ENCODE data around the gene SEMA4B. TPM values are rescaled to one million over a fixed set of nuclear protein-coding genes. Genes with fewer than 3 reads are reported as not detected.

Gene SEMA4B
- total RNA-seq, 2 experiments from 2014 or later = 12.5 to 15.8 TPM

- Mint-ChIP-seq H3K27me3 (no peaks in the 10 kb centered on the region), H3K9me3 (ENCODE audit: low read depth) (no peaks in the 10 kb centered on the region), H3K4me3 (no peak overlapping the region), H3K4me1 (peaks cover 30% of the 10 kb centered on the region), H3K36me3 (ENCODE audit: low read depth) (no peaks in the 10 kb centered on the region), H3K27ac (no peak overlapping the region)
- ATAC-seq (peak; percentile 39), DNase-seq (no peak)
- intact Hi-C loops (cut with DNase I, micrococcal nuclease) = no loop called here
- ChIA-PET POLR2A (interaction anchor here (0.7 kb wide), 1 partner anchor 21 kb away, joined by 6 read pairs; no protein-coding TSS in a partner anchor), CTCF (interaction anchor here (0.6 to 0.8 kb wide), 3 partner anchors 7 to 333 kb away, joined by 3 to 4 read pairs (median 3); no protein-coding TSS in a partner anchor)
These were observed 8.0 kb upstream of the SEMA4B start for GRCh38 chr15:90192961-90193786.

- ChIA-PET POLR2A (no interaction called here), CTCF (interaction anchor here (0.6 to 1.9 kb wide), 3 partner anchors 25 to 284 kb away, joined by 3 to 4 read pairs (median 4); no protein-coding TSS in a partner anchor)
- H3K27ac Mint-ChIP-seq = no peak overlapping the region
- H3K4me3 Mint-ChIP-seq = no peak overlapping the region
- intact Hi-C loops (cut with DNase I, micrococcal nuclease) = no loop called here
- H3K36me3 Mint-ChIP-seq (ENCODE audit: low read depth) = no peaks in the 10 kb centered on the region
- H3K4me1 Mint-ChIP-seq = peaks cover 30% of the 10 kb centered on the region
- H3K9me3 Mint-ChIP-seq (ENCODE audit: low read depth) = no peaks in the 10 kb centered on the region
- ATAC-seq (no peak), DNase-seq (no peak)
- H3K27me3 Mint-ChIP-seq = no peaks in the 10 kb centered on the region
These were observed 6.5 kb upstream of the SEMA4B start for GRCh38 chr15:90194655-90195054.

DNA sequence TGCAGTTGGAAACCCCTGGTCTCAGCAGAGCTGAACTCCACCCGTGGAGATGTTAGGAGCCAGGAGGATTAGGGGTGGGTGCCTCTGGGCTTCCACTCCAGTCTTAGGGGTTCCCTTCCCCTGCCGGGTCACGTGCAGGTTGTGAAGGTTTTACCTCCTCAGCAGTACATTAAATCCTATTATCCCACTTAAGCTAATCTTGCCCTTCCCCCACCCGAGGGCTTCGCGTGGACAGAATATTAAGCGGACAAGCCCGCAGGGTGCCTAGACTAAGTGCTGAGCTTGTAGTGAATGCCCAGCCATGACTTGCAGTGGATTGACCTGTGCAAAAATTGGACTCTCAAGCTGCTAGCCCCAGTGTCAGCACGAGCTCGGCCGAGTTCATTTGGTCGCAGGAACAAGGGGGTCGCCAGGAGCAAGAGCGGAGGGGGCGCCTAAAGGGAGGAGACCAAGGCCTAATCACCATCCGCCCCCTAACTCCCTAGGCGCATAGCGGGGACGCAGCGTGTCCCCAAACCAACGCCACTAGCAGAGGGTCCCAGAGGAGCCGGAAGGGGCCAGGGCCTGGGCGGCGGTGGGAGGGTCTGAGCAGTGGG is 498 bp upstream of the SEMA4B start:
- Mint-ChIP-seq H3K4me1 (peaks cover 9% of the 10 kb centered on the region), H3K9me3 (ENCODE audit: low read depth) (no peaks in the 10 kb centered on the region), H3K4me3 (peak overlapping the region; percentile 78), H3K36me3 (ENCODE audit: low read depth) (no peaks in the 10 kb centered on the region), H3K27me3 (no peaks in the 10 kb centered on the region), H3K27ac (peak overlapping the region; percentile 77)
- no peak for DNase-seq
- CTCF ChIA-PET = interaction anchor here (0.5 to 1.8 kb wide), 13 partner anchors 8 to 733 kb away, joined by 3 to 9 read pairs (median 4); partner anchors contain the start of genes CIB1 and GDPGP1
- intact Hi-C loops (cut with DNase I, micrococcal nuclease) = loop anchor here (1.0 to 2.0 kb wide), 4 partner anchors 15 to 64 kb away; partner anchors contain the start of gene NGRN (in 1 of the 2)
- POLR2A ChIA-PET = interaction anchor here (0.6 to 1.7 kb wide), 3 partner anchors 9 to 196 kb away, joined by 4 to 5 read pairs (median 4); partner anchors contain the start of genes CIB1 and GDPGP1
- no peak for ATAC-seq

- H3K9me3 Mint-ChIP-seq (ENCODE audit: low read depth) = no peaks in the 10 kb centered on the region
- no peak overlapping the region for H3K27ac Mint-ChIP-seq
- no peaks in the 10 kb centered on the region for H3K27me3 Mint-ChIP-seq
- H3K4me1 Mint-ChIP-seq = peaks cover 14% of the 10 kb centered on the region
- CTCF ChIA-PET = interaction anchor here (0.9 to 2.4 kb wide), 4 partner anchors 20 to 419 kb away, joined by 3 to 9 read pairs (median 3); partner anchors contain the start of gene TTLL13
- POLR2A ChIA-PET = interaction anchor here (0.6 to 1.7 kb wide), 2 partner anchors 10 to 60 kb away, joined by 5 read pairs; no protein-coding TSS in a partner anchor
- no peak for ATAC-seq
- no peaks in the 10 kb centered on the region for H3K36me3 Mint-ChIP-seq (ENCODE audit: low read depth)
- H3K4me3 Mint-ChIP-seq = peak overlapping the region; percentile 76
- no peak for DNase-seq
- intact Hi-C loops (cut with DNase I, micrococcal nuclease) = loop anchor here (1.0 to 2.0 kb wide), 4 partner anchors 17 to 63 kb away; partner anchors contain the start of gene NGRN (in 1 of the 2)
These were observed 830 bp downstream of the SEMA4B start for GRCh38 chr15:90201944-90202375.

DNA sequence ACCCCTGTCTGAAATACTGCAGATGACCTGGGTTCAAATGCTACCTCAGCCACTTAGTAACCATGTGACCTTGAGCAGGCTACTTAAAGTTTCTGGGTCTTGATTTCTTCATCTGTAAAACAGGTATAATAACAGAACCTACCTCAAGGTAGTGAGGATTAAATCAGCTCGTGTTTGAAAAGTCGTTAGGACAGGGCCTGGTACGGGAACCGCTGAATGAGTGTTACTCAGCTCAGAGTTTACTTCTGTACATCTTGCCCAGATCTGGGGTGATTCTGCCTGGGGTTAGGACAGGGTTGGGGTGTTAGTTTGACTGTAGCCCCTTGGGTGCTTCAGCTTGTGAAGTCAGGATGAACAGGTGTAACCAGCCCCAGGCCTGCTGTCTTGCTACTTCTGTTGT is 1.8 kb downstream of the SEMA4B start:
- DNase-seq (no peak), ATAC-seq (no peak)
- Mint-ChIP-seq H3K27ac (no peak overlapping the region), H3K9me3 (ENCODE audit: low read depth) (no peaks in the 10 kb centered on the region), H3K4me3 (peak overlapping the region; percentile 76), H3K4me1 (peaks cover 15% of the 10 kb centered on the region), H3K36me3 (ENCODE audit: low read depth) (no peaks in the 10 kb centered on the region), H3K27me3 (no peaks in the 10 kb centered on the region)
- intact Hi-C loops (cut with DNase I, micrococcal nuclease) = no loop called here
- ChIA-PET POLR2A (no interaction called here), CTCF (interaction anchor here (0.5 to 2.4 kb wide), 5 partner anchors 12 to 90 kb away, joined by 3 to 9 read pairs (median 3); no protein-coding TSS in a partner anchor)

GRCh38 chr15:90203473-90203872 is 2.3 kb downstream of the SEMA4B start:
- no peak for ATAC-seq
- no peak for DNase-seq
- Mint-ChIP-seq H3K4me3 (no peak overlapping the region), H3K27ac (no peak overlapping the region), H3K27me3 (no peaks in the 10 kb centered on the region), H3K9me3 (ENCODE audit: low read depth) (no peaks in the 10 kb centered on the region), H3K36me3 (ENCODE audit: low read depth) (no peaks in the 10 kb centered on the region), H3K4me1 (peaks cover 15% of the 10 kb centered on the region)
- intact Hi-C loops (cut with DNase I, micrococcal nuclease) = no loop called here
- ChIA-PET POLR2A (no interaction called here), CTCF (interaction anchor here (0.5 to 2.4 kb wide), 3 partner anchors 13 to 20 kb away, joined by 3 to 9 read pairs (median 4); no protein-coding TSS in a partner anchor)

DNA sequence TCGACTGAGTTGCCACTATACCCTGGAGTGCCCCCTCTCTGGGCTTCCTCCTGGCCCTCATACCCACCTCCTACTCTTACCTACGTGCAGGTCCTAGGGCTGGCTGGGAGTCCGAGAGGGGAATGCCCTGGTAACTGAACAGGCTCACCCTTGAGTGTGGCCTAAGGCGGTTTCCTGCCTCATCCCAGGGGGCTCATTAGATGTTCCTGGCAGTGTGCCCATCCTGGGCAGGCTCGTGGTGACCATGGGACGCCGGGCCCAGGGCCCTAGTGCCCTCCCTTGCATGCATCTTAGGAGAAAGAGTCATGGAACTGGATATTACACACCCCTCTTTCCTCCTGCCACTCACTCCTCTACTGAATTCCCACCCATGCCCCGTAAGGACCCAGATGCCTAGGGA is 2.8 kb downstream of the SEMA4B start:
- Mint-ChIP-seq H3K4me1 (peaks cover 18% of the 10 kb centered on the region), H3K9me3 (ENCODE audit: low read depth) (no peaks in the 10 kb centered on the region), H3K4me3 (no peak overlapping the region), H3K27ac (no peak overlapping the region), H3K36me3 (ENCODE audit: low read depth) (no peaks in the 10 kb centered on the region), H3K27me3 (no peaks in the 10 kb centered on the region)
- POLR2A ChIA-PET = no interaction called here
- intact Hi-C loops (cut with DNase I, micrococcal nuclease) = no loop called here
- DNase-seq (no peak), ATAC-seq (no peak)
- CTCF ChIA-PET = interaction anchor here (1.2 to 2.4 kb wide), 2 partner anchors 18 to 19 kb away, joined by 4 to 9 read pairs; no protein-coding TSS in a partner anchor

- no peak for ATAC-seq
- Mint-ChIP-seq H3K27ac (no peak overlapping the region), H3K36me3 (ENCODE audit: low read depth) (peaks cover 3% of the 10 kb centered on the region), H3K4me3 (no peak overlapping the region), H3K9me3 (ENCODE audit: low read depth) (no peaks in the 10 kb centered on the region), H3K27me3 (no peaks in the 10 kb centered on the region), H3K4me1 (peaks cover 30% of the 10 kb centered on the region)
- POLR2A ChIA-PET = interaction anchor here (0.6 kb wide), 1 partner anchor 102 kb away, joined by 3 read pairs; no protein-coding TSS in a partner anchor
- CTCF ChIA-PET = interaction anchor here (1.0 to 1.7 kb wide), 3 partner anchors 12 to 157 kb away, joined by 3 read pairs; no protein-coding TSS in a partner anchor
- intact Hi-C loops (cut with DNase I, micrococcal nuclease) = no loop called here
- no peak for DNase-seq
These were observed 4.1 kb downstream of the SEMA4B start for GRCh38 chr15:90205050-90205848.

GRCh38 chr15:90205886-90206285 is 4.8 kb downstream of the SEMA4B start:
- ChIA-PET CTCF (interaction anchor here (1.0 to 1.7 kb wide), 2 partner anchors 13 to 156 kb away, joined by 3 read pairs; no protein-coding TSS in a partner anchor), POLR2A (no interaction called here)
- Mint-ChIP-seq H3K4me3 (no peak overlapping the region), H3K9me3 (ENCODE audit: low read depth) (no peaks in the 10 kb centered on the region), H3K27ac (no peak overlapping the region), H3K36me3 (ENCODE audit: low read depth) (peaks cover 3% of the 10 kb centered on the region), H3K4me1 (peaks cover 33% of the 10 kb centered on the region), H3K27me3 (no peaks in the 10 kb centered on the region)
- intact Hi-C loops (cut with DNase I, micrococcal nuclease) = no loop called here
- DNase-seq (no peak), ATAC-seq (no peak)

- intact Hi-C loops (cut with DNase I, micrococcal nuclease) = no loop called here
- Mint-ChIP-seq H3K36me3 (ENCODE audit: low read depth) (peaks cover 3% of the 10 kb centered on the region), H3K9me3 (ENCODE audit: low read depth) (no peaks in the 10 kb centered on the region), H3K27ac (no peak overlapping the region), H3K4me1 (peaks cover 33% of the 10 kb centered on the region), H3K27me3 (no peaks in the 10 kb centered on the region), H3K4me3 (no peak overlapping the region)
- CTCF ChIA-PET = no interaction called here
- no peak for ATAC-seq
- no peak for DNase-seq
- POLR2A ChIA-PET = no interaction called here
These were observed 6.1 kb downstream of the SEMA4B start for GRCh38 chr15:90207252-90207651.

Measured in activated CD4-positive, alpha-beta T cell treated with anti-CD3 and anti-CD28 coated beads for 36 hours (primary cell).